HepG2 (cell line): Measurements from ENCODE around the gene GAS6.

Source experiments
- BRD4 ChIP-seq: sonication (generic); formaldehyde crosslinking; IDR thresholded peaks from 2 replicates; pipeline ENCODE4 v1.4.0; 2020; ENCODE audit warnings: missing genetic modification reagents
- GATAD2A ChIP-seq: IDR thresholded peaks from 2 replicates; pipeline ENCODE4 v1.6.1; 2016
- MTF1 ChIP-seq: sonication (generic); formaldehyde crosslinking; IDR thresholded peaks from 2 replicates; pipeline ENCODE4 v1.5.0; 2020; ENCODE audit warnings: missing genetic modification reagents
- SIN3A ChIP-seq: IDR thresholded peaks from 2 replicates; pipeline ENCODE4 v1.6.1; 2011; ENCODE audit warnings: low read depth, mild to moderate bottlenecking, control low read depth, low read length, borderline replicate concordance
- TAF1 ChIP-seq: sonication (generic); formaldehyde crosslinking; IDR thresholded peaks from 2 replicates; pipeline ENCODE4 v1.4.0; 2020; ENCODE audit warnings: missing genetic modification reagents
- TP53 ChIP-seq: sonication (generic); formaldehyde crosslinking; conservative IDR thresholded peaks from 2 replicates; pipeline ENCODE4 v1.4.0; 2020; ENCODE audit warnings: missing genetic modification reagents
- ZBTB8A ChIP-seq: sonication (generic); formaldehyde crosslinking; IDR thresholded peaks from 2 replicates; pipeline ENCODE4 v1.4.0; 2020; ENCODE audit warnings: mild to moderate bottlenecking, low read depth, missing genetic modification reagents, borderline replicate concordance
- ZNF629 ChIP-seq: sonication (generic); formaldehyde crosslinking; conservative IDR thresholded peaks from 2 replicates; pipeline ENCODE4 v1.5.0; 2020; ENCODE audit warnings: missing genetic modification reagents
- ZSCAN25 ChIP-seq: sonication (generic); formaldehyde crosslinking; IDR thresholded peaks from 2 replicates; pipeline ENCODE4 v1.8.0; 2022; ENCODE audit warnings: mild to moderate bottlenecking, missing genetic modification reagents
- TF ChIP-seq, protein P1 (sequence below): sonication (generic); formaldehyde crosslinking; IDR thresholded peaks from 2 replicates; pipeline ENCODE4 v1.5.0; 2020; ENCODE audit warnings: mild to moderate bottlenecking, missing genetic modification reagents

GRCh38 chr13:113814435-113814821, 49.4 kb downstream of the GAS6 start:
- TF ChIP-seq BRD4 (no peak), ZNF629 (CRISPR knock-in tag) (no peak), ZBTB8A (CRISPR knock-in tag) (no peak), ZSCAN25 (CRISPR knock-in tag) (no peak), TAF1 (CRISPR knock-in tag) (no peak), TP53 (CRISPR knock-in tag) (no peak), MTF1 (CRISPR knock-in tag) (no peak), GATAD2A (no peak), SIN3A (no peak)
- TF ChIP-seq, protein P1, sequence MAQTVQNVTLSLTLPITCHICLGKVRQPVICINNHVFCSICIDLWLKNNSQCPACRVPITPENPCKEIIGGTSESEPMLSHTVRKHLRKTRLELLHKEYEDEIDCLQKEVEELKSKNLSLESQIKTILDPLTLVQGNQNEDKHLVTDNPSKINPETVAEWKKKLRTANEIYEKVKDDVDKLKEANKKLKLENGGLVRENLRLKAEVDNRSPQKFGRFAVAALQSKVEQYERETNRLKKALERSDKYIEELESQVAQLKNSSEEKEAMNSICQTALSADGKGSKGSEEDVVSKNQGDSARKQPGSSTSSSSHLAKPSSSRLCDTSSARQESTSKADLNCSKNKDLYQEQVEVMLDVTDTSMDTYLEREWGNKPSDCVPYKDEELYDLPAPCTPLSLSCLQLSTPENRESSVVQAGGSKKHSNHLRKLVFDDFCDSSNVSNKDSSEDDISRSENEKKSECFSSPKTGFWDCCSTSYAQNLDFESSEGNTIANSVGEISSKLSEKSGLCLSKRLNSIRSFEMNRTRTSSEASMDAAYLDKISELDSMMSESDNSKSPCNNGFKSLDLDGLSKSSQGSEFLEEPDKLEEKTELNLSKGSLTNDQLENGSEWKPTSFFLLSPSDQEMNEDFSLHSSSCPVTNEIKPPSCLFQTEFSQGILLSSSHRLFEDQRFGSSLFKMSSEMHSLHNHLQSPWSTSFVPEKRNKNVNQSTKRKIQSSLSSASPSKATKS (CRISPR knock-in tag), result no peak
